ENCODE measurements around the gene CTSW. TPM values are rescaled to one million over a fixed set of nuclear protein-coding genes. Genes with fewer than 3 reads are reported as not detected.
"Not testable (repeated sequence)": the region's sequence is repeated elsewhere in the genome, so short reads cannot be mapped to it uniquely, and the experiment has no call there.

CTSW gene, protein sequence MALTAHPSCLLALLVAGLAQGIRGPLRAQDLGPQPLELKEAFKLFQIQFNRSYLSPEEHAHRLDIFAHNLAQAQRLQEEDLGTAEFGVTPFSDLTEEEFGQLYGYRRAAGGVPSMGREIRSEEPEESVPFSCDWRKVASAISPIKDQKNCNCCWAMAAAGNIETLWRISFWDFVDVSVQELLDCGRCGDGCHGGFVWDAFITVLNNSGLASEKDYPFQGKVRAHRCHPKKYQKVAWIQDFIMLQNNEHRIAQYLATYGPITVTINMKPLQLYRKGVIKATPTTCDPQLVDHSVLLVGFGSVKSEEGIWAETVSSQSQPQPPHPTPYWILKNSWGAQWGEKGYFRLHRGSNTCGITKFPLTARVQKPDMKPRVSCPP
- 10 to 100 TPM; 39.3 to 41.5 TPM for total RNA-seq

DNA sequence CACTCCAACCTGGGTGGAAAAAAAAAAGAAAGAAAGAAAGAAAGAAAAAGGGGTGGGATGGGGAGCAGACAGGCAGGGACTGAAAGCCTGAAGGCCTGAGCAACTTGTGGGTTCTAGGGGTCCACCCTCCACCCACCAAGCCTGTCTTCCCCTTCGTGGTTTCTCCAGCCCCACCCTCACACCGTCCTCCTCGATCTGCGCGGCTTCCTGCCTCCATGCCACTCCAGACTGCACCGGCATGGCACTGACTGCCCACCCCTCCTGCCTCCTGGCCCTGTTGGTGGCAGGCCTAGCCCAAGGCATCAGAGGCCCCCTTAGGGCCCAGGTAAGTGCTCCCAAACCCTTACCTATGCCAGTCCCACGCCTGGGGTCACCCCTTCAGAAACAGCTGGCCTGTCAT lies at the start of gene CTSW:
Gene CTSW, plus strand, starts transcription at position 221 of the 400 bp plus-strand sequence. Its CDS starts 18 bp downstream, at position 239.
- Mint-ChIP-seq H3K27ac (peak within 1 kb of the TSS; percentile 86), H3K9me3 (no peaks in the 10 kb centered on the region), H3K27me3 (no peaks in the 10 kb centered on the region), H3K4me1 (peaks cover 53% of the 10 kb centered on the region), H3K4me3 (peak within 1 kb of the TSS; percentile 75), H3K36me3 (peaks cover 21% of the 10 kb centered on the region)
- DNase-seq = peak; percentile 47

- peak overlapping the region; percentile 26 for H3K27ac Mint-ChIP-seq
These were observed 47.4 kb upstream of the CTSW start for GRCh38 chr11:65832231-65832630.

GRCh38 chr11:65833297-65834030 lies 46.2 kb upstream of the CTSW start, which contains the start of gene SNX32:
Gene SNX32, plus strand, starts transcription at chr11:65833963. Its CDS starts 103 bp downstream, at chr11:65834066.
- no peak within 1 kb of the TSS for H3K27ac Mint-ChIP-seq

More at GRCh38 chr11:65832231-65832630, 47.4 kb upstream of the CTSW start:
- H3K4me1 Mint-ChIP-seq = peaks cover 31% of the 10 kb centered on the region
- not testable (repeated sequence) for H3K9me3 Mint-ChIP-seq, DNase-seq, H3K27me3 Mint-ChIP-seq, H3K36me3 Mint-ChIP-seq
- H3K4me3 Mint-ChIP-seq = peak overlapping the region; percentile 48

DNA sequence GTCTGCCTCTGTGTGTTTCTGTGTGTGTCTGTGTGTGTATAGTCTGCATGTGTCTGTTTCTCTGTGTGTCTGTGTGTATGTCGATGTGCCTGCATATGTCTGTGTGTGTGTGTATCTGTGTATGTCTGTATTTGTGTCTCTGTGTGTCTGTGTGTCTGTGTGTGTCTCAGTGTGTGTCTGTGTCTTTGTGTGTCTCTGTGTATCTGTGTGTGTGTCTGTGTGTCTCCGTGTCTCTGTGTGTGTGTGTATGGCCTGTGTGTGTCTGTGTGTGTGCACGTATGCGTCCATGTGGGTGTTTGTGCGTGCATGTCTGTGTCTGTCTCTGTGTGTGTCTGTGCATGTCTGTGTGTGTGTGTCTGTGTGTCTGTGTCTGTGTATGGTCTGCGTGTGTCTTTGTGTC lies 45.4 kb upstream of the CTSW start:
- H3K9me3 Mint-ChIP-seq = peaks cover 3% of the 10 kb centered on the region
- no peak overlapping the region for H3K4me3 Mint-ChIP-seq
- H3K36me3 Mint-ChIP-seq = peaks cover 5% of the 10 kb centered on the region
- H3K27ac Mint-ChIP-seq = no peak overlapping the region
- peaks cover 20% of the 10 kb centered on the region for H3K4me1 Mint-ChIP-seq
- H3K27me3 Mint-ChIP-seq = peaks cover 5% of the 10 kb centered on the region
- no peak for DNase-seq

More at GRCh38 chr11:65833297-65834030, 46.2 kb upstream of the CTSW start, which contains the start of gene SNX32:
- peaks cover 22% of the 10 kb centered on the region for H3K4me1 Mint-ChIP-seq
- DNase-seq = peak; percentile 96
- peaks cover 5% of the 10 kb centered on the region for H3K36me3 Mint-ChIP-seq
- H3K4me3 Mint-ChIP-seq = no peak within 1 kb of the TSS
- peaks cover 5% of the 10 kb centered on the region for H3K27me3 Mint-ChIP-seq
- peaks cover 3% of the 10 kb centered on the region for H3K9me3 Mint-ChIP-seq

- no peaks in the 10 kb centered on the region for H3K27me3 Mint-ChIP-seq
- no peaks in the 10 kb centered on the region for H3K9me3 Mint-ChIP-seq
- no peak overlapping the region for H3K4me3 Mint-ChIP-seq
- no peak for DNase-seq
- no peaks in the 10 kb centered on the region for H3K4me1 Mint-ChIP-seq
- no peaks in the 10 kb centered on the region for H3K36me3 Mint-ChIP-seq
- H3K27ac Mint-ChIP-seq = no peak overlapping the region
These were observed 37.5 kb upstream of the CTSW start for GRCh38 chr11:65842144-65842543.

DNA sequence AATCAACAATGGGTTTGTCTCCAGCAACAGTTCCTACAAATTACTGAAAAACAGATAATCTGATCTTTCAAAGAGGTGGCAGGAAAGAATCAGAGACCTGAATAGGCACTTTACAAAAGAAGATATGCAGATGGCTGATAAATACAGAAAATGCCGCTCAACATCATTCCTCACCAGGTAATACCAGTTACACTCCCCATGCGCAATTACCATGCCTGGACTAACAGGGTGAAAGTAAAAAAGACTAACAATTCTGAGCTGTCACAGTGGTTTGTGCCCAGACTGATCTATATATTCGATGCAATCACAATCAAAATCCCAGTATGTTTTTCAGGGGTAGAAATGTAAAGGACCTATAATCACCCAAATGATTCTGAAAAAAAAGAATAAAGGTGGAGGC lies 35.8 kb upstream of the CTSW start:
- Mint-ChIP-seq H3K4me1 (no peaks in the 10 kb centered on the region), H3K9me3 (no peaks in the 10 kb centered on the region), H3K27me3 (no peaks in the 10 kb centered on the region), H3K4me3 (no peak overlapping the region), H3K27ac (no peak overlapping the region), H3K36me3 (no peaks in the 10 kb centered on the region)
- no peak for DNase-seq

DNA sequence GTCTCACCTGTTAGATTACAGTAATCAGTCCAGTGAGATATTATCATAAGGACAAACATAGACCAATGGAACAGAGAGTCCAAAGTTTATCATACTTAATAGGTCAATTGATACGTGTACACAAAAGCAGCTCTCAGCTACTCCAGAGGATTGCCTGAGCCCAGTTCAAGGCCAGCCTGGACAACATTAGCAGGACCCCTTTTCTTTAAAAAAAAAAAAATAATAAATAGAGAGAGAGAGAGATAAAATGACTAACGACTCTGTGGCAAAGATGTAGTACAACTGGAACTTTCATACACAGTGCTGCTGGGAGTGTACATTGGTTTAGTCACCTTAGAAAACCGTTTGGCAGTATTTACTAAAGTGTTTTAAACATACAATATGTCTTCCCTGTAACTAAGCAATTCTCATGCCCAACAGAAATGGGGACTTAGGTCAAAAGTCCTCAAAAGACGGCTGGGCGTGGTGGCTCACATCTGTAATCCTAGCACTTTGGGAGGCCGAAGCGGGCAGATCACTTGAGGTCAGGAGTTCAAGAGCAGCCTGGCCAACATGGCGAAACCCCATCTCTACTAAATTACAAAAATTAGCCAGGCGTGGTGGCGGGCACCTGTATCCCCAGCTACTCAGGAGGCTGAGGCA lies 35.3 kb upstream of the CTSW start:
- Mint-ChIP-seq H3K4me3 (no peak overlapping the region), H3K27ac (no peak overlapping the region), H3K36me3 (no peaks in the 10 kb centered on the region), H3K27me3 (no peaks in the 10 kb centered on the region), H3K9me3 (no peaks in the 10 kb centered on the region), H3K4me1 (no peaks in the 10 kb centered on the region)
- DNase-seq = no peak

GRCh38 chr11:65847746-65848145 lies 31.9 kb upstream of the CTSW start:
- DNase-seq = no peak
- Mint-ChIP-seq H3K4me3 (no peak overlapping the region), H3K27ac (no peak overlapping the region), H3K9me3 (peaks cover 7% of the 10 kb centered on the region), H3K27me3 (no peaks in the 10 kb centered on the region), H3K4me1 (no peaks in the 10 kb centered on the region), H3K36me3 (peaks cover 17% of the 10 kb centered on the region)

DNA sequence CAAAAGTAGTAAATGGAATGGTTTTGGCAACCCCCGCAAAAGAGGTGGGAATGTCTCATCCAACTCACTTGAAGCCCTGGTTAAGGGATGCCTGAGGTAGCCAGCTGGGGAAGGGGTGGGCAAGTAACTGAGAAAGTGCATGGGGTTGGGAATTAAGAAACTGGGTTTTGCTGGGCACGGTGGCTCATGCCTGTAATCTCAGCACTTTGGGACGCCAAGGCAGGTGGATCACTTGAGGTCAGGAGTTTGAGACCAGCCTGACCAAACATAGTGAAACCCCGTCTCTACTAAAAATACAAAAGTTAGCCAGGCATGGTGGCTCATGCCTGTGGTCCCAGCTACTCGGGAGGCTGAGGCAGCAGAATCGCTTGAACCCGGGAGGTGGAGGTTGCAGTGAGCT lies 30.9 kb upstream of the CTSW start:
- H3K4me3 Mint-ChIP-seq, H3K9me3 Mint-ChIP-seq, H3K27ac Mint-ChIP-seq, H3K4me1 Mint-ChIP-seq, DNase-seq, H3K27me3 Mint-ChIP-seq: not testable (repeated sequence)
- peaks cover 26% of the 10 kb centered on the region for H3K36me3 Mint-ChIP-seq

- peaks cover 7% of the 10 kb centered on the region for H3K9me3 Mint-ChIP-seq
- peaks cover 10% of the 10 kb centered on the region for H3K4me1 Mint-ChIP-seq
- peaks cover 33% of the 10 kb centered on the region for H3K36me3 Mint-ChIP-seq
- H3K27me3 Mint-ChIP-seq = no peaks in the 10 kb centered on the region
- no peak overlapping the region for H3K27ac Mint-ChIP-seq
- no peak for DNase-seq
- H3K4me3 Mint-ChIP-seq = no peak overlapping the region
These were observed 30.3 kb upstream of the CTSW start for GRCh38 chr11:65849366-65849765.

DNA sequence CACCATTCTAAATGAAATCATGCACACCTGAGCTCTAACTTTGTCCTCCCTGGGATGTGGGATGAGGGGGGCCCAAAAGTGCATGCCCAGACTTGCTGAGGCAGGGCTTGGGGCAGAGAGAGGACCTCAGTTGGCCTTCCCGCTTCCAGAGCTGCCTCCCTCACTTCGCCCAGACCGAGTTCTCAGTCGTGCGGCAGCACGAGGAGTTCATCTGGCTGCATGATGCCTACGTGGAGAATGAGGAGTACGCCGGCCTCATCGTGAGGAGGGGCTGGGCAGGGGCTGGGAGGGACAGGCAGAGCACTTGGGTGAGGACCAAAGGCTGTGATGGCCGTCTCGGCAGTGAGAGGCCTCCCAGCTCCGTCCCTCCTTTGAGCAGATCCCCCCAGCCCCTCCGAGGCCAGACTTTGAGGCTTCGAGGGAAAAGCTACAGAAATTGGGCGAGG lies 29.8 kb upstream of the CTSW start:
- H3K27me3 Mint-ChIP-seq = no peaks in the 10 kb centered on the region
- H3K4me1 Mint-ChIP-seq = peaks cover 14% of the 10 kb centered on the region
- H3K36me3 Mint-ChIP-seq = peaks cover 37% of the 10 kb centered on the region
- no peak for DNase-seq
- no peak overlapping the region for H3K4me3 Mint-ChIP-seq
- H3K27ac Mint-ChIP-seq = no peak overlapping the region
- H3K9me3 Mint-ChIP-seq = peaks cover 7% of the 10 kb centered on the region

DNA sequence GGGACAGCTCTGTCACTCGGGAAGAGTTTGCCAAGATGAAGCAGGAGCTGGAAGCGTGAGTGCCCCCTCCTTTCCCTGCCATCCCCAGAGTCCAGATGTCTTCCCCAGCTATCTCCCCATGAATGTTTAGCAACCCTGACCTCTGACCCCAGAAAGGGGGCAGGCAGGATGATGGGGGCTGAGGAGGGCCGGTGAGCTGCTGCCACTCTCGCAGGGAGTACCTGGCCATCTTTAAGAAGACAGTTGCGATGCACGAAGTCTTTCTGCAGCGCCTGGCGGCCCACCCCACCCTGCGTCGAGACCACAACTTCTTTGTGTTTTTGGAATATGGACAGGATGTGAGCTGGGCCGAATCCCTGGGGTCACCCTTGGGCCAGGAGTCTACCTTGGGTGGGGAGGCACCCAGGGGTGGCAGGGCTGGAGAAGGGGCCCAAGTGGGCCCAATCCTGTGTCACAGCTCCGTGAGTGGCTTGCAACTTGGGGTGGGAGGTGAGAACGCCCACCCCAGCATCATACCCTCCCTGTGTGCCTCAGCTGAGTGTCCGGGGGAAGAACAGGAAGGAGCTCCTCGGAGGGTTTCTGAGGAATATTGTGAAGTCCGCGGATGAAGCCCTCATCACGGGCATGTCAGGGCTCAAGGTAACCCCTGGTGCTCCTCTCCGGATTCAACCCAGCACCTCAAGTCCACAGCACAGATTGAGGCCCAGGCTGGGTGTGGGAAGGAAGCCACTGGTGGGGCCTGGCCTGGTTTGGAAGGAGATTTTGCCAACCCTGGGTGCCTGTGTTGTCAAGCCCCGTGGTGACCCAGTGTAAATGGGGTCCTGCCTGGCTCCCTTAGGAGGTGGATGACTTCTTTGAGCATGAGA lies 29.2 kb upstream of the CTSW start:
- H3K36me3 Mint-ChIP-seq = peaks cover 39% of the 10 kb centered on the region
- H3K27me3 Mint-ChIP-seq = no peaks in the 10 kb centered on the region
- DNase-seq = no peak
- H3K9me3 Mint-ChIP-seq = peaks cover 7% of the 10 kb centered on the region
- H3K4me1 Mint-ChIP-seq = peaks cover 18% of the 10 kb centered on the region
- no peak overlapping the region for H3K27ac Mint-ChIP-seq
- no peak overlapping the region for H3K4me3 Mint-ChIP-seq

GRCh38 chr11:65851083-65851579 lies 28.5 kb upstream of the CTSW start:
- H3K9me3 Mint-ChIP-seq = peaks cover 7% of the 10 kb centered on the region
- H3K36me3 Mint-ChIP-seq = peaks cover 46% of the 10 kb centered on the region
- H3K27ac Mint-ChIP-seq = peak overlapping the region; percentile 34
- peaks cover 24% of the 10 kb centered on the region for H3K4me1 Mint-ChIP-seq
- no peak overlapping the region for H3K4me3 Mint-ChIP-seq
- DNase-seq = no peak
- H3K27me3 Mint-ChIP-seq = no peaks in the 10 kb centered on the region

- peak overlapping the region; percentile 32 for H3K4me3 Mint-ChIP-seq
- H3K4me1 Mint-ChIP-seq = peaks cover 32% of the 10 kb centered on the region
These were observed 27.7 kb upstream of the CTSW start for GRCh38 chr11:65851811-65852507.

More at GRCh38 chr11:65851811-65852507, 27.7 kb upstream of the CTSW start:
- Mint-ChIP-seq H3K9me3 (peaks cover 7% of the 10 kb centered on the region), H3K36me3 (peaks cover 54% of the 10 kb centered on the region), H3K27me3 (no peaks in the 10 kb centered on the region), H3K27ac (peak overlapping the region; percentile 47)
- DNase-seq = no peak

Measured in activated naive CD8-positive, alpha-beta T cell treated with anti-CD3 and anti-CD28 coated beads for 36 hours (primary cell).